DMS114 treated with DMSO at 0.1 percent for 48 hours (cell line): ENCODE measurements around the gene LRRC1.

Experiments
- DNase-seq: peaks from one replicate; lab custom pipeline; 2025; ENCODE audit not compliant: unreplicated experiment; lab: John Stamatoyannopoulos, UW

The LRRC1 gene

DNA sequence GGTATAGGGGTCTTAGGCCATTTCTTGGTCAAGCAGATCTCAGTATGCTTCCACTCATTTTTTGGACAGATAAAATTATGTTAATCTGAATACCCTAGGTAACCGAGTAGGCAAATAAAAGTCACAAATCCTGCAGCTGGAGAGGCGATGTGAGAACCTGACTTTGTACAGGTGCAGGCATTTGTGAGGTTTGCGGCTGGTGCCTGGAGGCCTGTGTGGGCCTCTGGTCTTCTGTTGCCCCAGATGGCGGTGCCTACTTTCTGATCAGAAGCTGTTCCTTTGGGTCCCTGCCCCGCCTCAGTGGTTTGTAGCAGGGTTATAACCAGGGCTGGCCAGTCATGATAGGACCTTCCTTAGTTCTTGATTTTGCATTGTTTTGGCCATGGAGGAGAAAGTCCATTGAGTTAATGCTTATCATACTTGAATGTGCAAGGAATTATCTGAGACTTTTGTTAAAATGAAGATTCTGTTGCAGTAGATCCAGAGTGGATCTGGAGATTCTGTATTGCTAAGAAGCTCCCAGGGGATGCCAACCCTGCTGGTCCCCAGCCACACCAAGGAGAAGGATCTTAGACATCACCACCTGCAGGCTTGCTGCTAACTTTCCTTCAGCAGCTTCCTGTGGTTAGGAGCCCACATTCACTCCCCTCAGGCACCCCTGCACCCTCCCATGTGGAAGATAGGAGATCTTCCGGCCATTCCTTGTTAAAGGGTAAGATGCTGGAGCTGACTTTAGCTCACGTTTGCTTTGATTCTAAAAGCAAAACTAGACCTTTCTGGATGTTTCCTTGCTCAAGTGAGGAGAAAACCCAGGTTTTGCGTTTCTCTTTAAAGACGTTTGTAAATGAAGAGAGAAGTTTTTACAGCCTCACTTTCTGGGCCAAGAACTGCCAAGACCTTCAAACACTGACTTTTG lies 50.7 kb downstream of the LRRC1 start:
- no peak for DNase-seq

DNA sequence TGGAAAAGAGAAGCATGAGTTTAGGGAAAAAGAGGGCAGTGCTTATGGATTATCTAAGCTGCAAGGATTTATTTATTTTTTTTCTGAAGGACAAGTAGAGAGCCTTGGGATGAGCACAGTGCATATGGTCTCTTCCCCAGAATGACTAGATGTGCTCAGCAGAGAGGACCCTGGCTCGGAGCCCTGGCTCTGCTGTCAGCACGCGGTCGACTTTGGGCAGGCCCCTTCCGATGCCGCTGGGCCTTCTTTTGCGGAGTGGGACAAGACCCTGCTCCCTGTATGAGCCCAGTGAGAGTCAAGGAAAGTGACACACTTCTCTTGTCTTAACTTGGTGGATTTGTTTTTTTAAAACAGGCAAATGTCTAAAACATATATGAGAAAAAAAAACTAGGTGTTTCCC lies 51.4 kb downstream of the LRRC1 start:
- DNase-seq = no peak

DNA sequence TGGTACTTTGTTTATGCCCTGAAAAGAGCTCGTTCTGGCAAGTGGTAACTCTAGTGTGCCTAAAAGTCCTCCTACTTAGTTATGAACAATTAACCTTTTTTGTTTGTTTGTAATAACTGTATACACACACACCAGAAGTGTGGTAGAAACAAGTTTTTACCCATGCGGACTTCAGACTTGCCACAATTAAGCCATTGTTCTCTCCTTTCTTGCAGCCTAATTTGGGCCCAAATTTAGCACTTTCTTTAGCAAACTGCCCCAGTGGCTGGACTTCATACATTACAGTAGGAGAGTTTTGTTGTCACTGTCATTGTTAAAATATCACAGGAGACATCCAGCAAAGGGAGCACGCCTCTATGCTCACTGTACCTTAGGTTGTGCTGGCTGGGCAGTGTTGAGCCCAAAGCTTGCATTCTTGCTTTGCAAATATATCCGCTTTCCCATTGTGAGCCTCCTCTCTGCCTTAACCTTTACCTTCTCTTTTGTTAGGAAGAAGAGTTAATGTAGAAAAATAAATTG lies 53.0 kb downstream of the LRRC1 start:
- DNase-seq = no peak

DNA sequence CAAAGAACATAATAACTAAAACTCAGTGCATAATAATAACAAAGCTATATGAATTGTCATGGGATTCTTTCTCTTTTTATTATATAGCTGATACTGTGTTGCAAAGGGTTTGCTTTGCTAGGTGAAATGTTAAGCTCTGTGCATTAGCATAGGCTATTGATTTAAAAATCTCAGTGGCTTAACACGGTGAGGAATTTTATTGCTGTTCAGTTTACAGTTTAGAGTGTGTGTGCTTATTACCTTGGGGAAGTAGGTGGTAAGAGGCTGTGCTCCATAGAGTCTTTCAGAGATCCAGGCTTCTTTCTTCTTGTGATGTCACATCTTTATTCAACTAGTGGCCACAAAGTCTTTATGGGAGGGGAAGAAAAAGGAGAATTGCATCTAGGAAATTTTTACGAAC lies 55.7 kb downstream of the LRRC1 start:
- no peak for DNase-seq

DNA sequence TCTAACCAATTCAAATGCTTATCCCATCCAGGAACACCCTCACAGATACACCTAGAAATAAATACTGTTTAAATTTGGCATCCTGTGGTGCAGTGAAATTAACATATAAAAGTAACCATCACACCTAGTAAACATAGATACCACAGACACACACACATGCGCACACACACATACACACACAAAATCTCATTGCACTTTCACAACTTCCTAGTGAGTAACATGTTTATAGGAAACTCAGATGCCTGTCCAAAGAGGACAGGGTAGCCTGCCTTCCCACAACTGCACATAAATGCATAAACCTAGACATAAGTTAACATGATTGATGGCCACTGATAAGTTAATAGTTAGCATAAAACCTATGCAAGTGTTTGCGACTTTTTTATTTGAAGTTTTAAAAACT lies 56.8 kb downstream of the LRRC1 start:
- DNase-seq = no peak

DNA sequence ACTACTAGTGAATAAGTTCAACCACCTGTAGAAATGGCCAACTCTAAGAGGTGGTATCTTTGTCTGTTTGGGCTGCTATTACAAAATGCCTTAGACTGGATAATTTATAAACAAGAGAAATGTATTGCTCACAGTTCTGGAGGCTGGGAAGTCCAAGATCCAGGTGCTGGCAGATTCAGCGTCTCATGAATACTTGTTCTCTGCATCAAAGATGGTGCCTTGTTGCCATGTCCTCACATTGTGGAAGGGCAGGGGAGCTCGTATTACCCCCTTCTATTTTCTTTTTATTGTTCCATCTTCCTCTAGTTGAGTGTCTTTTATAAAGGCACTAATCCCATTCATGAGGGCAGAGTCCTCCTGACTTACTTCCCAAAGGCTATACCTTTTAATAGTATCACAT lies 58.0 kb downstream of the LRRC1 start:
- DNase-seq = no peak

DNA sequence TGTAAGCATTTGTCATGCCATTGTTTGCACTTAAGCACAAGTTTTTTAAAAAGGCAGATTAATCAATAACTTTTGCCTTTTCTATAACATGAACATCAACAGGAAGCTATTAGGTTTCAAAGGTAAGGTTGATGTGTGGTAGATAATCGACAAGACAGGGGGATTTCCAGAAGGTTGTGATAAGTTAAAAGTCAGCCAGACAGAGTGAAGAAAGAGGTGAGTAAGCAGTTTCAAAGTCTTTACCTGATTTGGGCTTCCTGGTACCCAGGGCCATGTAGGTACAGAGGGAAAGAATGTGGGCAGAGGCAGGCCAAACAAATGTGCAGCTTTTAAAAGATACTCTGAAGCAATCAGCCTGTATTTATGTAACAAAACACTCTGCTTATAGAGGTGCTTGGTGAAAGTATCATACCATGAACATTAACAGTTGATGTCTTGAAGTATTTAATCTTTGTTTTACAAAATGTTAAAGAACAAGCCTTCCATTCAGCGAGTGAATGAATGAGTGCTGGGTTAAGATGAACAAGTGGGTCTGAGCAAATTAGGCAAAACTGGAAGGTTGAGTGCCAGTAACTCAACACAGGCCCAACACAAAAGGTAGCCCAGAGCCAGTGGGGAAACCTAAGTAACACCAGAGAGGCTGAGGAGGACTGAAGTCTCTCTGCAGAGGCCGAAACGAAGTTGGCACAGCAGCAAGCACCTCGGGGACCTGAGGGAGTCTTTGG lies 60.2 kb downstream of the LRRC1 start:
- DNase-seq = no peak

DNA sequence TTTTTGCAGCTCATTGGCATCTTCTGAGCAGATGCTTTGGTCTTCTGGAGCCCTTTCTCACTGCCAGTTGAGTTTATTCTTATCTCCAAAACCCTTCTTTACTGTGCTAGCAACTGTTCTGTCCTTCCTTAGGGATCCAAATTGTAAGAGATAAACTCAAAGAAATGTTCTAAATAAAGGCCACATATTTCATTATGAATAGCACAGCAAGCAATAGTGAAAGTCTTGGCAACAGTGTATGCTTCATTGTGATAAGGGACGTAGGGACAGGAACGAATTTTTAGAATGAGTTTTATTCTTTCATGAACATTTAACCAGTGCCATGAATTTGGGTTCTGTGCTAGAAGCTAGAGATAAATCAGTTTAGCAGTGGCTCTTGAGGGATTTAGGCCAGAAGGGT lies 61.1 kb downstream of the LRRC1 start:
- DNase-seq = no peak

DNA sequence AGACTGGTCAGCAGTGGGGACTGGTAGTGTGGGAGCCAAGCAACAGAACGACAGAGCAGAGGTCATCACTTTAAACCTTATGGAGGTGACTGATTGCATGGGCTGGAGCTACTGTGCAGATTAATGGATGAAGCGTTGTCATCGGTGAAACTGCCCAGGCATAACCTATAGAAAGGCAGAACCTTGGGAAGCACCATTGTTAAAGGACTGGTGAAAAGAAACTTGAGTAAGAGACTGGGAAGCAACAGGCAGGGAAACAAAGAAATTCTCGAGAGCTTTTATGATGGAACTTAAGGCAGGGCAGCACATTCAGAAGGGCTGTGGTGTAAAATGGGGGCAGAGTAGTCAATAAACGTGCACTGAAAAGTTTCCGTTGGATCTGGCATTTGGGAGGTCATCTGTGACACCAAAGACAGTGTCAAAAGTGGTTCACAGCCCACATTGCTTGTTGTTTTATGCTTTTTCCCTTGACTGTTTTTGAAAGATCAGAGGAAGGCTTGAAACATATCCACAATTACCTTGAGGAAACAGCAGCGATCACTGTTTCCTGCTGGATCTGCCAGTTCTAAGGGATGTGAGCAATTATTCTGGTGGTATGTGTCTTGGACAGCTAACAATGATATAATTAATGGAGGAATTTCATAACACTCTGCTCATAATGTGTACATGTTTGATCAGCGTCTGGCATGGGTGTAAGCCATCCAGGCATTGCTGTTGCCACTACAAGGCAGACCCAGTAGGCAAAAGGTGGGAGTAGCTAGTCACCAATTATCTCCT lies 62.7 kb downstream of the LRRC1 start:
- no peak for DNase-seq

DNA sequence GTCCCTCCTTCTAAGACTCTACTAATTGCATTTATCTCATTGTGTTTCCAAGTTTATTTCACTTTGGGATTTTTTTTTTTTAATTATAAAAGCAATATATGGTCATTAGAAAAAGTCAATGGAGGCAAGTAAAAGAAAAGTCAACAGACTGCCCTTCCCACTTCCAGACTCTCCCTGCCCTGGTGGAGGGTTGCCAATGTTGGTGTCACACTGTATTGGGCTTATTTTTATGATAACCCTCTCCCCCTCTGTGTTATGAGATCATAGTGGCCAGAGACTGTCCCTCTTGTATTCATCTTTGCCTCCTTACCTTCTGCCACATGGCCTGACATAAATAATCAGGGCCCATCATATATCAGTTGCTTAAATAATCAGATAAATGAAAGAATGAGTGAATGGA lies 63.4 kb downstream of the LRRC1 start:
- DNase-seq = no peak

DNA sequence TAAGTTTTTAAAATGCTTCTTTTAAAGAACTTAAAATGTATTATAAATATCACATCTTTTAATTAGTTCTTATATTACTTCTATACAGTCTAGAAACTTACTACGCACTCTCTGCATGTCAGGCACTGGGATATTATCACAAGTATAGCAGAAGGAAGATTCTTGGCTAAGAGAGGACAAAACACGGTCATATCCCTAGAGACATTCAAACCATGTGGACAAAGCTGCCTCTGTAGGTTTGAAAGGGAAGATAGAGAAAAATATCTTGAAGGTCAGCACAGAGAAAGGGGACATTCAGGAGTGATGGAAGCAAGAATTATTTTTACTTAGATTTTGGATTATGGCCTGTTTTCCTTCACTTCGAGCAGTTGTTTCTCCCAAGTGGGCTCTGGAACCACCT lies 64.1 kb downstream of the LRRC1 start:
- DNase-seq = no peak

DNA sequence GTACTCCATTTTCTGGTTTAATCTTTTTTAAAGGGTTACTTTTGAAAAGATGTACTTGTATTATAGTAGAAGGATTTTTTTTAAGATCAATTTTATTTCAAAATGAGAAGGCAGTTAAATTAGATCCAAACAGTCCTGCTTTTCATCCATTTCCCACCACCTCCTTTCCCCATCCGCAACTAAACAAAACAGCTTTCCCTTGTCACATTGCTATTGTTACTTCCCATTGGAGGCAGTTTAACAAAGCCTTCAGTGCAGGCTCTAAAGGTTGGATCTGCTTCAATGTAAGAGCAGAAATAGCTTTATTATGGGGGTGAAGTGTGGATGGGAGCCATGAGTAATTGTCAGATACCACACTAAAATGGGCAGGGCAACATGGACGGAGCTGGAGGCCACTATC lies 65.7 kb downstream of the LRRC1 start:
- DNase-seq = no peak

DNA sequence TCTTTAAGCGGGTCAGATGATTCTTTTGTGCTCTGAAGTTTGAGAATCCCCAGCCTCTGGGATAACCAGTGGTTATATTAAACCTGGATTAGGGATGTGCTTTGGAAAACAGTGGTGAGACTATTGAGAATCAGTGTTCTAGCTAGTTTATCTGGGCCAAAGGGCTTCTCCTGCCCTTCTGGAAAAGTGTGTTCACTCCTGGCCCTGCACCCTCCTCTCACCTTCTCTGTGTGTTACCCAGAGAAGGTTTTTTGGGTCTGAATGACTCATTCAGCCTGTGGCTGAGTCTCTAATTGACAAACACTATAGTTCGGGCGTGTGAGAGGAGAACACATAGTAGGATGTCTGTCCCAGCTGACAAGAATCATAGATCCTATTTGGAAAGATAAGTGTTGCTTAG lies 66.7 kb downstream of the LRRC1 start:
- no peak for DNase-seq

DNA sequence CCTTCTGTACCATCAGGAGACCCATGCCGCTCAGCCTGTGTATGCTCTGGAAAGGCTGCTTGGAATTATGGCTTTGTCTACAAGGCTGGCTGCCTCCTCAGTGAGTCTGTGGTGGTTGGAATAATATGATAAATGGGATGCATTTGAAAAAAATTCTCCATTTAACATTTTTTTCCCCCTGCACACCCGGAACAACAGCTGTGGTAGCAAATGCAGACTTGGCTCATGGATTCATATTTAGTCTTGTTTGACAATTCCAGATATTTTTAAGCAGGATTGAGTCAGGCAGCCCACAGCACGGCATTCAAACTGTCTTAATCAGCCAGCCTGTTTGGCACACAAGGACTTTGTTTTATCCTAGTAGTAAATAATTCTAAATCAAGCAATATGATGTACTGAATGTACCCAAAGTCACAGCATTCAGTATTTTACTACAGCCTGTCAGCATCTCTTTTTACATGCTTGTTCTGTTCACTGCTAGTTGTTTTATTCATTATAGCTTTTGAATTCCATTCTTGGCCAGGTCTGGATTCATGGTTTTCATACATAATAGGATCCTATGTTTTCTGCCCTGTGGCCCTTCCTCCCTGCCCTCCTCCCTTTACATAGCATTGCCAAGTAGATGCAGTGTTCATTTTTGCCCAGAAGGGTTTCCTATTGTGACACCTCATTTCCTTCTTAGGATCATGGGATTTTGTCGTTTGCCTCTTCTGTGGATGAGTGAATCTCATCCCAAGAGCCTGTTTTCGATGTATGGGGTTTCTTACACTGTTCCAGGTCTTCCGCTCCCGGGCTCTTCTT lies 68.1 kb downstream of the LRRC1 start:
- no peak for DNase-seq

DNA sequence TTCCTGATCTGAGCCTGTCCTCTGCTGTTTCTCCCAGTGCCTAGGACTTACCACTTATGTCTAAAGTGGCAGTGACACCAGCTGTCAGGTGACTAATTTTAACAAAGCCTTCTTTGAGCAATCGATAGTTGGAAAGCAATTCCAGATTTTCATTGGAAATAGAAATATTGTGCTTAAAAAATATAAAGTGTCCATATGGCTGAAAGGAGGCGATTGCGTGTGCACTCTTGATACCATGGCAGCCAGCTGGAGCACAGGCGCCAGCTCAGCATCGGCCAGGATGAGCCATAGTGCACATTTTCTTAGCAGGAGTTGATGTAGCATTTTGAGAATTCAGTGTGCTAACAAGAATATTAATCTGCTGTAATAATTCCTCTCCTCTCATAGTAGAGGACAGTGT lies 70.0 kb downstream of the LRRC1 start:
- no peak for DNase-seq

DNA sequence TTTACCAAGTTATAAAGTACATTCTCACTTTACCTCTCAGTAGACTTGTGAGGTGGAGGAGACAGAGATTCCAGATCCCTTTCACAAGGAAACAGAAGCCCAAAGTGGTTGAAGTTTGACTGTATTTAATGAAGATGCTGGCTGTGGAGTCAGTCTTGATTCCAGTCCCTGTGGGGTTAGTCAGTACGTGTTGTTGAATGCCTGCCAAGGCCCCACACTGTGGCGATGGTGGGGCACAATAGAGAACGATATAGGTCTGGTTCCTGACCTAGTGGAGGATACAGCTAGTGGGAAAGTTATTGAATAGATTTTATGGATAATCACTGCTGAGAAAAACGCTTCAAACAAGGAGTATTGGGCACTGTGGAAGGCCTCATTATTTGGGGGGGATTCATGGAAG lies 71.4 kb downstream of the LRRC1 start:
- DNase-seq = no peak

DNA sequence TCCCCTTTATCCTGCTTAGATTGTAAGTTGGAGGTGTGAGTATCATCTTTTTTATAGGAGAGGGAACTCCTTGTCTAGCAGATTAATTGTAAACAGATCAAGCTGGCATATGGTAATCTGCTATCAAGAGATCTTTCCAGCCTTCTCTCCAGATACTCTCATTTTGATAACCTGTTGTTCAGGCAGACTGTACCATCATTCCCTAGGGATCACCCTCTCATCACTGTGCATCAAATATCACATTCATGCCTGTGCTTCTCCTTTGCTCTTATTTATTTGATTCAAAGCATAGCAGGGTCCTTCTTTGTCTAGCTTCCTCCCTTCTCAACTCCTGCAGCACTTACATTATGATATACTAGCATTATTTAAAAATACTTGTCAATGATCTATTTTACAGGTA lies 73.8 kb downstream of the LRRC1 start:
- DNase-seq = no peak

DNA sequence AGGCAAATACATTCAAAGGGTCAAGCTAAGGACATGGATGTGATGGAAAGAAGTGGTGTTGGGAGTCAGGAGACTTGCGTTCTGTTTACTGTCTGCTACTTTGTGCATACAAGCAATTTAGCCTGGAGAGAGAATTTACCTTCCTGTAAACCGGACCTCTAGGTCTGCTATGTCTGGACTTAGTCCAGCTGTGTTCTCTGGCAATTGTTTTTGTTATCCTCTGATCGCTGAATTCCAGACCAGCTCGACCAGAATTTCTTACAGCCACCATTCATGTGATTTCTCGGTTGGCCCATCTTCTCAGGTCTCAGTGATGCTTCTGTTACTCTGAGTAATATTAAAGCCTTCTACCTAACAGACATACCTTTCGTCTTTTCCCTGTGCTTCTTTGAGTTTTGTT lies 75.2 kb downstream of the LRRC1 start:
- no peak for DNase-seq

DNA sequence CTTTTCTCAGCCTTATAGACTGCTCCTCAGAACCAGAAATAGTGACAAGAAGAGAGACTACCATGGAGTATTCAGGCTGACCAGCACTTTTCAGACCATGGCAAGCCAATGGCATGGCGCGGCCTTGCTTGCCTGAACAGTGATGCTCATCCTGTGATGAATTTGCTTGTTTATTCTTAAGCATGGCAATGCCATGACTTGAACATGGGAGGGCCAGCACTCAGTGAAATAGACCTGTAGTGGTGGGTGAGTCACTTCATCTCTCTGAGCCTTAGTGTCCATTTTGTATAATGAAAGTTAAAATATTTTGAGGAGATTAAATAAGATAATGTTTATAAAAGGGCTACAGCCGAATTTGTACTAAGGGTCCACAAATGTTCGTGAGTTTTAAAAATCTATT lies 79.1 kb downstream of the LRRC1 start:
- no peak for DNase-seq

DNA sequence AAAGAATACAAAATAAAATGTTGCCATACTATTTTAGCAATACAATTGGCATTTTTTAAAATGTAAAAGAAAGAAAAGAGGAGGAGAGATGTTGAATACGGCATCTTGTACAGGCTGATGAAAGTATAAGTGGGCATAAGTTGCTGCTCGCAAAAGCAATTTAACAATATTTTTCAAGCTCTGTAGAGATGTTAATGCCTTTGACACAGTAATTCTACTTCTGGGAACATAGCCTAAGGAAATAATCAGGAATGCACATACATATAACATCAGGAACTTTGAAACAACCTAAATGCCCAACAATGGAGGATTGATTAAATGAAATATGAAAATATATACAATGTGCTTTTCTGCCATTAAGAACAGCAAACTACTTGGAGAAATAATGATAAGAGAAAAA lies 80.2 kb downstream of the LRRC1 start:
- no peak for DNase-seq

DNA sequence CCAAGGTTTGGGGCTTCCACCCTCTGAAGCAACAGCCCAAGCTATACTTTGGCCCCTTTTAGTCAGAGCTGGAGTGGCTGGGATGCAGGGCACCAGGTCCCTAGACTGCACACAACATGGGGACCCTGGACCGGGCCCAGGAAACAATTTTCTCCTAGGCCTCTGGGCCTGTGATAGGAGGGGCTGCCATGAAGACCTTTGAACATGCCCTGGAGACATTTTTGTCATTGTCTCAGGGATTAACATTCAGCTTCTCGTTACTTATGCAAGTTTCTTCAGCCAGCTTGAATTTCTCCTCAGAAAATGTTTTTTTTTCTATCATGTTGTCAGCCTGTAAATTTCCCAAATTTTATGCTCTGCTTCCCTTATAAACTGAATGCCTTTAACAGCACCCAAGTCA lies 82.3 kb downstream of the LRRC1 start:
- DNase-seq = no peak
